ENCODE data around the gene LITAF.

GRCh38 chr16:11570258-11570657, 16.5 kb downstream of the LITAF start:
- no peak for TF ChIP-seq POLR2A (IDR thresholded peaks at IDR 0.05; ENCODE audit: borderline replicate concordance, extremely low read depth, insufficient read depth, insufficient read length)
- TF ChIP-seq CTCF (IDR thresholded peaks at IDR 0.05 in 2 of 3, conservative IDR thresholded peaks at IDR 0.05 in 1 of 3; ENCODE audit: borderline replicate concordance in 1 of 3, insufficient read depth in 1 of 3, low read depth in 2 of 3, low read length in 2 of 3) = no peak
- no peak for TF ChIP-seq SRF (IDR thresholded peaks at IDR 0.05; ENCODE audit: low read depth)
- no peak for TF ChIP-seq SP1 (IDR thresholded peaks at IDR 0.05; ENCODE audit: low read depth)
- no peak for TF ChIP-seq EZH2 (IDR thresholded peaks at IDR 0.05)
- no peak for TF ChIP-seq RAD21 (IDR thresholded peaks at IDR 0.05; ENCODE audit: low read depth)
- TF ChIP-seq, protein P1, sequence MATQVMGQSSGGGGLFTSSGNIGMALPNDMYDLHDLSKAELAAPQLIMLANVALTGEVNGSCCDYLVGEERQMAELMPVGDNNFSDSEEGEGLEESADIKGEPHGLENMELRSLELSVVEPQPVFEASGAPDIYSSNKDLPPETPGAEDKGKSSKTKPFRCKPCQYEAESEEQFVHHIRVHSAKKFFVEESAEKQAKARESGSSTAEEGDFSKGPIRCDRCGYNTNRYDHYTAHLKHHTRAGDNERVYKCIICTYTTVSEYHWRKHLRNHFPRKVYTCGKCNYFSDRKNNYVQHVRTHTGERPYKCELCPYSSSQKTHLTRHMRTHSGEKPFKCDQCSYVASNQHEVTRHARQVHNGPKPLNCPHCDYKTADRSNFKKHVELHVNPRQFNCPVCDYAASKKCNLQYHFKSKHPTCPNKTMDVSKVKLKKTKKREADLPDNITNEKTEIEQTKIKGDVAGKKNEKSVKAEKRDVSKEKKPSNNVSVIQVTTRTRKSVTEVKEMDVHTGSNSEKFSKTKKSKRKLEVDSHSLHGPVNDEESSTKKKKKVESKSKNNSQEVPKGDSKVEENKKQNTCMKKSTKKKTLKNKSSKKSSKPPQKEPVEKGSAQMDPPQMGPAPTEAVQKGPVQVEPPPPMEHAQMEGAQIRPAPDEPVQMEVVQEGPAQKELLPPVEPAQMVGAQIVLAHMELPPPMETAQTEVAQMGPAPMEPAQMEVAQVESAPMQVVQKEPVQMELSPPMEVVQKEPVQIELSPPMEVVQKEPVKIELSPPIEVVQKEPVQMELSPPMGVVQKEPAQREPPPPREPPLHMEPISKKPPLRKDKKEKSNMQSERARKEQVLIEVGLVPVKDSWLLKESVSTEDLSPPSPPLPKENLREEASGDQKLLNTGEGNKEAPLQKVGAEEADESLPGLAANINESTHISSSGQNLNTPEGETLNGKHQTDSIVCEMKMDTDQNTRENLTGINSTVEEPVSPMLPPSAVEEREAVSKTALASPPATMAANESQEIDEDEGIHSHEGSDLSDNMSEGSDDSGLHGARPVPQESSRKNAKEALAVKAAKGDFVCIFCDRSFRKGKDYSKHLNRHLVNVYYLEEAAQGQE (IDR thresholded peaks at IDR 0.05; ENCODE audit: low read depth) = no peak

Data from HCT116 (cell line).